SH-SY5Y (cell line): ENCODE results near the gene HLA-A.

Experiments
- GATA2 ChIP-seq: IDR thresholded peaks from 2 replicates; pipeline ENCODE4 v1.6.1; 2011; ENCODE audit warnings: mild to moderate bottlenecking, low read depth, low read length
- GATA3 ChIP-seq: IDR thresholded peaks from 2 replicates; pipeline ENCODE4 v1.6.1; 2011; ENCODE audit warnings: low read depth, mild to moderate bottlenecking, low read length, moderate library complexity

DNA sequence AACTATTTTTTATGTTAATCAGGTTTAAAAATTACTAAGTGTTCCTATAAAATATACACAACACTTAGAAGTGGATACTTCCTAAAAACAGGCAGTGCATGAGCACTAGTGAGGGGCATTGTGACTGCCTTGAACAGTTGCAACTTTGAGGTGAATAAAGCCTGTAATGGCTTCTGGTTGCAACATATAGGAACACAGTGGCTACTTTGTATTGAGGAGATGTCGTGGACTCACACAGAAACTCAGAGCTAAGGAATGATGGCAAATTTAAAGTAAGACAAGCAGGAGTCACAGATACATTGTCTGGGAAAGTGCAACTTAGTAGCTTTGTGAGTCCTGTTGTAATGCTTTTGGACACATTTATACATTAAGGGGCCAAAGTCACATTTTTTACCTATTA is 861 bp upstream of the HLA-A start:
- no peak for TF ChIP-seq GATA2
- no peak for TF ChIP-seq GATA3
